Measurements from ENCODE around the gene ZNF385B. TPM values are rescaled to one million over a fixed set of nuclear protein-coding genes. Genes with fewer than 3 reads are reported as not detected.

The ZNF385B gene
- total RNA-seq, 1 donor from 2014 or later, result 0.11 TPM

DNA sequence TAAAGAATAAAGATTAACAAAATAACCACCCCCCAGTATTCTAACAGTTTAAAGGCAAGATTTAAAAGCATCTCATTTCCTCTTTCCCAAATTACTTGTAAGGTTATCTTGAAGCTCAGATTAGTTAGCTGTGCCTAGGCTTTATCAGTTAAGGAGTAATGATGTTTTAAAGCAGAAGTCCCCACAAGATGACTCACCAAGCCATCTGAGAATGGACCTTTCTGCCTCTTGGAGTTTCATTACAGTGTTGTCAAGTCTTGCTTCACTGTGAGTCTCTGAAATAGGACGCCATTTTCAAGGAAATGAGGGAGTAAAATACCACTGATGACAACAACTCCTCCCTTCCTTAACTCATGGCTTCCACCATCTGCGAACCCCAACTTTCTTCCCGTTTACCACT lies 35.9 kb downstream of the ZNF385B start:
- Mint-ChIP-seq H3K36me3 (no peaks in the 10 kb centered on the region), H3K9me3 (no peaks in the 10 kb centered on the region), H3K27ac (no peak overlapping the region), H3K27me3 (ENCODE audit: low read depth) (no peaks in the 10 kb centered on the region), H3K4me1 (peaks cover 6% of the 10 kb centered on the region), H3K4me3 (no peak overlapping the region)
- no peak for DNase-seq (ENCODE audit: low spot score in 2 of 2, unreplicated experiment in 2 of 2)
- TF ChIP-seq, protein P1, sequence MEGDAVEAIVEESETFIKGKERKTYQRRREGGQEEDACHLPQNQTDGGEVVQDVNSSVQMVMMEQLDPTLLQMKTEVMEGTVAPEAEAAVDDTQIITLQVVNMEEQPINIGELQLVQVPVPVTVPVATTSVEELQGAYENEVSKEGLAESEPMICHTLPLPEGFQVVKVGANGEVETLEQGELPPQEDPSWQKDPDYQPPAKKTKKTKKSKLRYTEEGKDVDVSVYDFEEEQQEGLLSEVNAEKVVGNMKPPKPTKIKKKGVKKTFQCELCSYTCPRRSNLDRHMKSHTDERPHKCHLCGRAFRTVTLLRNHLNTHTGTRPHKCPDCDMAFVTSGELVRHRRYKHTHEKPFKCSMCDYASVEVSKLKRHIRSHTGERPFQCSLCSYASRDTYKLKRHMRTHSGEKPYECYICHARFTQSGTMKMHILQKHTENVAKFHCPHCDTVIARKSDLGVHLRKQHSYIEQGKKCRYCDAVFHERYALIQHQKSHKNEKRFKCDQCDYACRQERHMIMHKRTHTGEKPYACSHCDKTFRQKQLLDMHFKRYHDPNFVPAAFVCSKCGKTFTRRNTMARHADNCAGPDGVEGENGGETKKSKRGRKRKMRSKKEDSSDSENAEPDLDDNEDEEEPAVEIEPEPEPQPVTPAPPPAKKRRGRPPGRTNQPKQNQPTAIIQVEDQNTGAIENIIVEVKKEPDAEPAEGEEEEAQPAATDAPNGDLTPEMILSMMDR (IDR thresholded peaks at IDR 0.05; ENCODE audit: unreplicated experiment), result no peak

DNA sequence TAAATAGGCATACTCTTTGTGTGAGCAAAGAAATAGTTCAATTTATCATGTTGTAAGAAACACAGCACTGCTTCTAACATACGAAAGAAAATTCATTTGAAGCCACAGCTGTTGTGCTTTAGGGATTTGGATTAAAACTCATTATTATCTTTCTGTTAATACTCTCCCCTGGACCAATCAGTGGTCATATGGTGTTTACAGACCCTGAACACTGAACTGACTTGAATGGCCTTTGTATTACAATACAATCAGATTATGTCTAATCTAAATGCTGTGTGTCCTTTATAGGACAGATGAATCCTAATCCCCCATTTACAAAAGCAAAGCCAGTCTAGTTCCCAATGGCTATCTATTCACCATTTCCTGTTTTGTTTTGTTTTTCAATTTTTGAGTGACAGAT lies 36.5 kb downstream of the ZNF385B start:
- DNase-seq (ENCODE audit: low spot score in 2 of 2, unreplicated experiment in 2 of 2), result no peak
- TF ChIP-seq, protein P1 (IDR thresholded peaks at IDR 0.05; ENCODE audit: unreplicated experiment), result no peak
- no peaks in the 10 kb centered on the region for H3K27me3 Mint-ChIP-seq (ENCODE audit: low read depth)
- no peaks in the 10 kb centered on the region for H3K9me3 Mint-ChIP-seq
- H3K4me1 Mint-ChIP-seq, result peaks cover 6% of the 10 kb centered on the region
- no peaks in the 10 kb centered on the region for H3K36me3 Mint-ChIP-seq
- H3K4me3 Mint-ChIP-seq, result no peak overlapping the region
- no peak overlapping the region for H3K27ac Mint-ChIP-seq

DNA sequence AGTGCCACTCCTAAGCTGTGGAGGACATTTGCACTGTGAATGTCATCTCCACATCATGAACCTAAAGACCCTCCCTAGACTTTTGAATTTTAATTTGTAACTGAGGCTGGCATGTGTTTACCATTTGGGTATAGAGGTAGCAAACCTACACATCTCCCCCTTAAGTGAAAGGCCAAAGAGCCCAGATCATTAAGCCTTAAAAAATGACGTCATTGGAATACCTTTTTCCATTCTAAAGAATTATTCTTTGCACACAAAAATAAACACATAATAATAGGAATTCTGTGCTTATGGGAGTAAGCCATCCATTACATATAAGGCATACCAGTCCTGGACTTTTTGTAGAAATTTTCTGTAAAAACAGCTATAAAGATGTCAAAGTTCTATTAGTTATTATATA lies 38.9 kb downstream of the ZNF385B start:
- Mint-ChIP-seq H3K27ac (no peak overlapping the region), H3K9me3 (no peaks in the 10 kb centered on the region), H3K36me3 (no peaks in the 10 kb centered on the region), H3K27me3 (ENCODE audit: low read depth) (no peaks in the 10 kb centered on the region), H3K4me3 (no peak overlapping the region), H3K4me1 (peaks cover 6% of the 10 kb centered on the region)
- no peak for DNase-seq (ENCODE audit: low spot score in 2 of 2, unreplicated experiment in 2 of 2)
- TF ChIP-seq, protein P1 (IDR thresholded peaks at IDR 0.05; ENCODE audit: unreplicated experiment), result no peak

DNA sequence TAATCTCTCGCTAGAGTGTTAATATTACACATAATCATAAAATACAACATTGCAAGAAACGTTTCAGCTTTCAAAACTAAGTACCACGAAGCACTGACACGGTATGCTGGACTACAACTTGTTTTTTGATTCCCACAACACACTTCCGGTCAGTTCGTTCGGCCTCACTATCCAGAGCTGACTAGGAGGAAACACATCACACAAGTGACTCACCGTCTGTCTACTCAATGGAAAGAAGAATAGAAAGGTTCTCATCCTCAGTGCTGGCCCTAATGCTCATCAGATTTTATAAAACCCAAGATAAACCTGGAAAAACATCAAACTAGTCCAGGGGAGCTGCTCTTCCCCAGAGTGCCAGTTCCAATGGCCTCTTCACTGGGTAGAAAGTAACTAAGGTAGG lies 42.9 kb downstream of the ZNF385B start:
- Mint-ChIP-seq H3K27ac (no peak overlapping the region), H3K4me1 (peaks cover 6% of the 10 kb centered on the region), H3K36me3 (no peaks in the 10 kb centered on the region), H3K4me3 (no peak overlapping the region), H3K9me3 (no peaks in the 10 kb centered on the region), H3K27me3 (ENCODE audit: low read depth) (no peaks in the 10 kb centered on the region)
- TF ChIP-seq, protein P1 (IDR thresholded peaks at IDR 0.05; ENCODE audit: unreplicated experiment), result no peak
- DNase-seq (ENCODE audit: low spot score in 2 of 2, unreplicated experiment in 2 of 2), result no peak

DNA sequence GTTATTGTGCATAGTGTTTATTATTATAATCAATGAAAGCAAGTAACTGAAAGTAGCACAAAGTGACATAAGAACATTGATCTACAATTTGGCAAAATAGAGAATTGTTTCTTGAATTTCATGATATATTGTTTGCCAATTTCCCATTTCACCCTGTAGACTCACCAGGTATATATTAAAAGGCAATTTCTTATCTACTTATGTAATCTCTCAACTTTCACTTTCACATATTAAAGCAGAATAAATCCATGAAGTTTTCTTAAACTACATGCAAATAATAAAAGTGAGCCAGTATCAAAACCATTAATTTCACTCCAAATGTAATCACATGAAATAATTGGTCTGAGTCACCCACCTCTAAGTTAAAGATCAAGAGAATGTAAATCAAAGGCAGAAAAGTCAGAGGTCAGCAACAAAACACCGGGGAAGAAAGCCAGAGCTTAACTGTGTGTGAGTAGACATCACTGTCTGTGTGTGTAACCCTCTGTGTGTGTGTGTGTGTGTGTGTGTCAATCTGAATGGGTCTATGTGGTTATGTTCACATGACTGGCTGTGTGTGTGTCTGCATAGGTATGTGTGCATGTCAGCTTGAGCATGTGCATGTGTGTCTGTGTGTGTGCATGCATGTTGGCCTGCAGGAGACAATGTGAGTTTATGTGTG lies 44.1 kb downstream of the ZNF385B start:
- H3K4me1 Mint-ChIP-seq, result peaks cover 6% of the 10 kb centered on the region

More for the DNA sequence above, 44.1 kb downstream of the ZNF385B start:
- H3K27ac Mint-ChIP-seq, result no peak overlapping the region
- DNase-seq (ENCODE audit: low spot score in 2 of 2, unreplicated experiment in 2 of 2), result no peak
- no peaks in the 10 kb centered on the region for H3K9me3 Mint-ChIP-seq
- no peak overlapping the region for H3K4me3 Mint-ChIP-seq
- H3K27me3 Mint-ChIP-seq (ENCODE audit: low read depth), result no peaks in the 10 kb centered on the region
- no peaks in the 10 kb centered on the region for H3K36me3 Mint-ChIP-seq
- TF ChIP-seq, protein P1 (IDR thresholded peaks at IDR 0.05; ENCODE audit: unreplicated experiment), result no peak
